SHP77 treated with DMSO at 0.1 percent for 48 hours (cell line): Measurements from ENCODE around the gene CFAP119.

ENCODE experiments used
- DNase-seq: peaks from one replicate; lab custom pipeline; 2025; lab: John Stamatoyannopoulos, UW

Gene CFAP119

DNA sequence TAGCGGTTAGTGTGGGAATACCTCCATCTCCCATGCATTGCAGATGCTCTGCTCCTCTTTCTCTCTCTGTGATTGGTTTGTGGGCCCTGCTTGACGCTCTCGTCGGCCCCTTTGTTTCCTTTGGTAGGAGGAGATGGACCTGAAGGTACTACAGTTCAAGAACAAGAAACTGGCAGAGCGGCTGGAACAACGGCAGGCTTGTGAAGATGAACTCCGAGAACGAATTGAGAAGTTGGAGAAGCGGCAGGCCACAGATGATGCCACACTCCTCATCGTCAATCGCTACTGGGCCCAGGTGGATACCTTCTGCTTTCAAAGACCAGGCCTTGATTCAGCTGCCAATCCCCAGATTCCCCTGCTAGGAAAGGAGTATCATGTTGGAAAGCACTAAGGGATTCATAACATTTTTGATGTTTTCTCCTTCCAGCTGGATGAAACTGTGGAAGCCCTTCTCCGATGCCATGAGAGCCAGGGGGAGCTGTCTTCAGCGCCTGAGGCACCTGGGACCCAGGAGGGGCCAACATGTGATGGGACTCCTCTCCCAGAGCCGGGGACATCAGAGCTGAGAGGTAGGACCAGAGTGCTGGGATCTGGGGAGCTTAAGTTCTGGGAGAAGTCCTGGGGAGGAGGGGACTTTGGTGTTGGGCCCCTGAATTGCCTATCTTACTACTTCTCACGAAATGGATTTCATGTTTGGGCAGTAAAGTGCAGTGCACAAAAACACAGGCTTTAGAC lies 1.3 kb upstream of the CFAP119 start:
- no peak for DNase-seq

DNA sequence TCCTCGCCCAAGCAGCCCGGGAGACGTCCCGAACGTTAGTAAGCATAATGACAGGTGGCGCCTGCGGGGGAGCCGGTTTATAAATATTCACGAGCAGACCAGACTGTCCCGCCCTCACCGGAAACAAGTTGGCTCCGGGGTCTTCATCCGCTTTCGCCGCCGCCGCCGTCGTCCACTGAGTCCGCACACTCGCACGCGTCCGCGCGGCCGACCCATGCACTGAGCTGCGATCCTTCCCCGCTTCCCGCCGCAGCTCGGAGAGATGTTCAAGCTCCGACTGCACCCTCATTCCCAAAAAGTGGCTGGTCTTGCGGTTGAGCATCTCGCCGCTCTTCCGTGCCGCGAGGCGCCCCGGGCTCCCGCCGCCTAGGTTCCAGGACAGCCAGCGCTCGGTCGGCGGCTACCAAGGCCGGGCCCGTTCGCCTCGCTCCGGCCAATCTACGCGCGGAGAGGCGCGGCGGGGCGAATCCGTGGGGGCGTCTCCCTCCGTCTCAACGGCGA lies 385 bp downstream of the CFAP119 start:
- DNase-seq: peak; percentile 34

DNA sequence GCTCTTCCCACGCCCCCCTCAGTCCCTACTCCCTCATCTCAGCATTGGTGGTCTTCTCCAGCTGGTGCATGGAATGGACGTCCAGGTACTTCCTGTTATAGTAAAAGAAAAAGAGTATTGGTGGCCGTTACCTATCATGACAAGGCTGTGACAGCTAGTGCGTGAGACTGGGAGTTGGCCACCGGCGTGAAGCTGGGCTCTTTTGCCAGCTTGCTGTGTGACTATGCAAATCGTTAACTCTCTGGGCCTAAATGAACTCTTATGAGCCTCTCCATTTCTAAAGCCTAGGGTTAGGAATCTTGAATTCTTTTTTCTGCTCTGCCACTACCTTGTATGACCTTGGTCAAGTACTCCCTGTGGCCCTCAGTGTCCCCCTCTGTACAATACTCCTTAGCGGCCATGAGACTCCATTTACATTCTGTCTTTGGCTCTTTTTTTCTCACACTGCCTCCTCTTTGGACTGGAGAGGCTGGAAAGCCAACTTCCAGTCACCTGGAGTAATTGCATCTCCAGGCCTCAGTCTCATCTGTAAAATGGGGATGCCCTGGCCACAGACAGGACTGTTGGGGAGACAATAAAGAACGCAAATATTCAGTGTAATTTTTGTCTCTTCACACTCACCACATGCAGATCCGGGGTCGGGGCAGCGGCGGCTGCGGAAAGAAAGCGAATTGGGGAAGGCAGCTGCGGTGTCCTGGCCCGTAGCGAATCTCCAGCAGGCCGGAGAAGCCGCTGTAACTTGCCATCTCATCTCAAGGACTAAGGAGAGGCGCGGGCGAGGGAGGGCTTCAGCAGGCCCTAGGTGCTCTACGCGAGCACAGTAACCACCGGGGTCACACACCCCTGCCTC lies 1.1 kb downstream of the CFAP119 start:
- no peak for DNase-seq

DNA sequence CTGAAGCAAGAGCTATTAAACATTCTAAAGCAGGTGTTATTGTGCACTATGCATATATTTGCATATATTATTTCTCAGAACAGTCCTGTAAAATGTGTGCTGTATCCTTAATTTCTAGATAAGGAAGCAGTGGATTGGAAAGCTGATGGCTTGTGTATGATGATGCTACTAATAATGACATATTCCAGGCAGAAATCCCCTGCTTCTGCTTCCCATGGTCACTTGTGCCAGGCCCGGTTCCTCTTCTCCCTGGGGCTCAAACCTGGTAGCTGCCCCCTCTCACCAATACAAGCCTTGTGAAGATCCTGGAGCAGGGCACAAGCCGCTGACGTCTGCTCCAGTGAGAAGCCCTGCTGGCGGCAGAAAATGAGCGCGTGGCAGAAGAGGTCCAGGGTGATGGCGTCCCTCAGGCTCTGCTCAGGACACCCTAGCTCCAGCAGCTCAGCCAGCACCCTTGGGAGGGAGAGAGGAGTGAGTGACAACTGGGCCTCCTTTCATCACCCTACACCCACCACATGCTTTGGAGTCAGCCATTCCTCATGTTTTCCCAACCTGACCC lies 1.8 kb downstream of the CFAP119 start:
- no peak for DNase-seq

DNA sequence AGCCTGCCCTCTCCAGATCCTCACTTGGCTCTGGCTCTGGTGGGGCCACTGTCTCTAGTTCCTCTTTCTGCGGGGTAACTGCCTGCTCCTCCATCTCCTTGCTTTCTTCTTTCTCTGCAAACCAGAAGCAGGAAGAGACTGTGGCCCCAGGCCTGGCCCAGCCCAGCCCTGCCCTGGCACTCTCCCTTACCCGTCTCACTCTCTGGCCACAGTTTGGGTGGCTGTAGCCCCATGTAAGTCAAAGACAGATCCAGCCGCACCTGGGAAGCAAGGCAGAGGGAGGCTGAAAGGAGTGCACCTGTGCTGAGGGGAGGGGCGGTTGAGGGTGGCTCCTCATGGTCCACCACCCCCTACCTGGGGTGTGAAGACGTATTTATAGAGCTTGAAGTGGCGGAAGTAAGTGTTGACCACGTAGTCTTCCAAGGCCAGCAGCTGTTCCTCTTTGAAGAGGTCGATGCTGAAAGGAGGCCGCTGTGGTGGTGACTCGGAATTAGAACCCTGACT lies 2.8 kb downstream of the CFAP119 start:
- DNase-seq: no peak

DNA sequence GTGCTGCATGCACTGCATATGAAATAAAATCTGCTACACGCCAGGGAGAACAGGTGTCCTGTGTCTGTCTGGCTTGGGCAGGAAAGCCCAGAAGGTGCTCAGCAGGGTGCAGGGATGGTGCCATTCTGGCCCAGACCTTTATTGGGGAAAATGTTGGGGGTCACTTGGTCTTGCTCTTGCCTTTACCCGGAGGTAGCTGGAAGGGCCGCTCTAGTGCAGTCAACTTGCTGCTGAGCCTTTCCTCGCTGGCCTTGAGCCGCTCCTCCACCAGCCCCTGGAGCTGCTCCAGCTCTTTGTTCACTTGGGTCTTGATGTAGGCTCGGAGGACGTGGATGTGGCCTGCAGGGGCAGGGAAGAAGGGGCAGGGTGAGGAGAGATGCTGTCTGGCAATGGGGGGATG lies 4.5 kb downstream of the CFAP119 start:
- no peak for DNase-seq

DNA sequence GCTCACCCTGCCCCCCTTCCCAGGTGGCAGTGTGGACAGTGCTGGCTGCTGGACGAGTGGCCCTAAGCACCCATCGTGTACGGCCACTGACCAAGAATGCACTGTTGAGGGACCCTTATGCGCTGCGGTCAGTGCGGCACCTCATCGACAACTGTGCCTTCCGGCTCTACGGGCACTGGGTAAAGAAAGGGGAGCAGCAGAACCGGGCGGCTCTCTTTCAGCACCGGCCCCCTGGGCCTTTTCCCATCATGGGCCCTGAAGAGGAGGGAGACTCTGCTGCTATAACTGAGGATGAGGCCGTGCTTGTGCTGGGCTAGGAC lies 5.1 kb downstream of the CFAP119 start:
- no peak for DNase-seq

DNA sequence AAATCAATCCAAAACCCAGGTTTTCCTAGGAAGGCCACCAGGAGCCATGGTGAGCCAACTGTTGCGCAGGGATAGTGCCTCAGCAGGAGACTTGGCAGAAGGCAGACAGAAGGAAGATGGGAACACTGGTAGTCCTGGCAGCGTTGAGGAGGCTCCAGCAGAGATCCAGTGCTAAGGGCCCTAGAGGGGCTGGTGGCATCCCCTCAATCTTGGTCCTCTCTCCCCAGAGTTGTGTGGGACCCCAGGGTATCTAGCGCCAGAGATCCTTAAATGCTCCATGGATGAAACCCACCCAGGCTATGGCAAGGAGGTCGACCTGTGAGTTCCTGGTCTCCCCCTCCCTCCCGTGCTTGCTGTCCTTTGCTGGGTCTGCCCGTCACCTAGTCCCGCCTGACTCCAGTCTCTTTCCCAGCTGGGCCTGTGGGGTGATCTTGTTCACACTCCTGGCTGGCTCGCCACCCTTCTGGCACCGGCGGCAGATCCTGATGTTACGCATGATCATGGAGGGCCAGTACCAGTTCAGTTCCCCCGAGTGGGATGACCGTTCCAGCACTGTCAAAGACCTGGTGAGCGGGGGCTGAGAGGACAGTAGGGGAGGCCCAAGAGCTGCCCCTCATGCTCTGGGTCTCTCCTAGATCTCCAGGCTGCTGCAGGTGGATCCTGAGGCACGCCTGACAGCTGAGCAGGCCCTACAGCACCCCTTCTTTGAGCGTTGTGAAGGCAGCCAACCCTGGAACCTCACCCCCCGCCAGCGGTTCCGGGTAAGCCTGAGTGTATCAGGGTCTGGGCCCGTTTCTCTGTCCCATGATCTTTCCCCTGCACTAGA lies 5.7 kb downstream of the CFAP119 start:
- no peak for DNase-seq

DNA sequence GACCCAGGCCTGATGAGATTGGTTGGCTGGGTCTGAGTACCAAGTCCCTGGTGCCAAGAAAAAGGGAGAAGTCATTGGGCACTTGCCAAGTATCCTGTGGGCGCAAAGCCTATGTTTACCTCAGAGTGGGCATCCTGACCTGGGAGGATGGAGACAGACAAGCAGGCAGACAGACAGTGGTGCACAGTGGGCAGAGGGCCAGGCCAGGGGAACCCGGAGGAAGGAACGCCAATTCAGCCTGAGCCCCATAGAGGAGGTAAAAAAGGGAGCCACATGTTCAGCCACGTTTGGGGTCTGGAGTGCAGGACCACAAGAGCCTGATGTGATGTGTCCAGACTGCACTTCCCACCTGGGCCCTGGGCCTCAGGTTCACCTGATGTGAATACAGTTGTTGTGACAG lies 8.3 kb downstream of the CFAP119 start:
- DNase-seq: no peak

DNA sequence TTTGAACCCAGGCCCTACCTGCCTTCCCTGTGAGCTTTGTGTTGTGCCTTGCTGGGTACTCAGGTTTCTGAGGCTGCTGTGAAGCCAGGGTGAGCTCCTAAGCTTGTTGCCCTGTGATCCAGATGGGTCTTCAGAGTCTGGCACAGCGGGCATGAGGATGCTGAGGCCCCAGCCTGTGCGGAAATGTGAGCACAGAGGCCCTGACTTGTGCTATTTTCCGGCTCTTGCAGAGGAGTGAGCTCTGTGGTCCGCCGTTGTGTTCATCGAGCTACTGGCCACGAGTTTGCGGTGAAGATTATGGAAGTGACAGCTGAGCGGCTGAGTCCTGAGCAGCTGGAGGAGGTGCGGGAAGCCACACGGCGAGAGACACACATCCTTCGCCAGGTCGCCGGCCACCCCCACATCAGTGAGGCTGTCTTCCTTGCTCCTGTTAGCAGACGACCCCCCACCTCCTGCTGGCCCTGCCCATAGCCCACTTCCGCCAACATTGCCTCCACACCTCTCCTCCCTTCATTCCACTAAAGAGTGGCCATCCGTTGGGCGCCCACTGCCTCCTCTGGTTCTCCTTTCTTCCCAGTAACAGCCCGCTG lies 10.9 kb downstream of the CFAP119 start:
- DNase-seq: no peak

DNA sequence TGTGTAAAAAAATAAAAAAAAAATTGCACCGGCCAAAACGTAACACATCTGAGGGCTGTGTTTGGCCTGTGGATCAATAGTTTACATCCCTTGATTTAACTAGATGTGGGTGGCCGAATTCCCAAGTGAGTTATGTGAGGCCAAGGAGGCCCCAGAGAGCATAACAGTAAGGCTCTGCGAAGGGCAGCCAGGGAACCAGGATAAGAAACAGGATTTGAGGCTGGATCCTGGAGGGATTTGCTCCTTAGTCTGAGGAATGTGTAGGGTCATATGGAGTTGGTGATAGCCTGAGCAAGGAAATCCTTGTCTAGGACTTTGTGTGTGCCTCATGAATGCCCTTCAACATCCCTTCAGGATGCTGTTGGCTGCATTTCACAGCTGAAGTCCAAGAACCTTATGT lies 11.7 kb downstream of the CFAP119 start:
- DNase-seq: no peak

DNA sequence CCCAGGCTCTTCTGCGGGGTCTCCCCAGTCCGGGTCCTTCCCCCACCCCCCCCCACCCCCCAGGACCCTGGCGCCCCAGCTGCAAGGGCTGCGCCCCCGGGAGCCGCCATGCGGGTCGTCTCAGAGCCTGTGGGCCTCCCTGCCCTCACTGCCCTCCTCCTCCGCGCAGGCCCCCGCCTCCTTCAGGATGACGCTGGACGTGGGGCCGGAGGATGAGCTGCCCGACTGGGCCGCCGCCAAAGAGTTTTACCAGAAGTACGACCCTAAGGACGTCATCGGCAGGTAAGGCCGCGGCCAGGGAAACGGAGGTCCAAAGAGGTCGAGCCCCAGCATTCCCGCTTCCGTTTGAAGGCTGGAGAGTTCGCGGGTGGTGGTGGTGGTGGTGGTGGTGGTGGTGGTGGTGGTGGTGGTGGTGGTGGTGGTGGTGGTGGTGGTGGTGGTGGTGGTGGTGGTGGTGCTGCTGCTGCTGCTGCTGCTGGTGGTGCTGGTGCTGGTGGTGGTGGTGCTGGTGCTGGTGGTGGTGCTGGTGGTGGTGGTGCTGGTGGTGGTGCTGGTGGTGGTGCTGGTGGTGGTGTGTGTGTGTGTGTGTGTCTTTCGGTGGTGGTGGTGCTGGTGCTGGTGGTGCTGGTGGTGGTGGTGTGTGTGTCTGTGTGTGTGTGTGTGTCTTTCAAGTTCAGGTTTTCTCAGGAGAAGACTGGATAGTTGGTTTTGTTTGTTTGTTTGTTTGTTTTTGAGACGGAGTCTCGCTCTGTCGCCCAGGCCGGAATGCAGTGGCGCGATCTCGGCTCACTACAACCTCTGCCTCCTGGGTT lies 13.0 kb downstream of the CFAP119 start:
- no peak for DNase-seq

DNA sequence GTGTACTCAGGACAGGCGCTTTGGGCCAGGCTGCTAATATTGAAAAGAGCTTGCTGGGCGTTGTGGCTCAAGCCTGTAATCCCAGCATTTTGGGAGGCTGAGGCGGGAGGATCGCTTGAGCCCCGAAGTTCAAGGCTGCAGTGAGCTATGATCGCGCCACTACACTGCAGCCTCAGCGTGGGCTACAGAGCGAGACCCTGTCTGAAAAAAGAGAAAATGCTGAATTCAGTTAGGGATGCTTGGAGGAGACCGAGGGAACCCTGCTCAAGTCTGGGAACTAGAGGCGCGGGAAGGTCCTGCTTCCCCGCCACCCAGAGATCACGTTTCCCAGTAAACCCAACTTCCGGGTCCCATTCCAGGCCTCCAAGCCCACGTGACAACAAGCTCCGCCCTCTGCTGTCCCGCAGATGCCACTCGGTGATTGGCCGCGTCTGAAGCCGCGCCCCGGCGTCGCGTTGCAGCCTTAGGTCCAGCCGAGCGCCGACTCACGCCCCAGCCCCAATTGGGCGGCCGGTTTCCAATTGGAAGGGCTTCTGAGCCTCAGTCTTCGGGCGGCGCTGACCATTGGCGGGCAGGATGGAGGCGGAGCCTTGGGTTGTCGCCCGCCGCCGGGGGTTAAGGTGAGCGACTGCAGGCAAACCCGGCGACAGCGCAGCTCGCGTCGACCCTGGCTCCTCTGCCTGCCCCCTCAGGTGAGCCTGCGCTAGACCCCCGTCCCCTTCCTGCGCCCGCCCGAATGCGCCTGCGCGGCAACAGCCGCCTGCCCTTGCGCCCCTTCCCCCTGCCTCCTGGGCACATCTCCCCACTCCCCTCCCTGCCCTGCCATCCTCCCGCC lies 13.8 kb downstream of the CFAP119 start, which contains the start of gene PHKG2:
TSS of gene PHKG2 (plus strand) at position 627 of the 835 bp plus-strand sequence. CDS start 396 bp downstream, outside the sequence.
- DNase-seq: peak; percentile 99

DNA sequence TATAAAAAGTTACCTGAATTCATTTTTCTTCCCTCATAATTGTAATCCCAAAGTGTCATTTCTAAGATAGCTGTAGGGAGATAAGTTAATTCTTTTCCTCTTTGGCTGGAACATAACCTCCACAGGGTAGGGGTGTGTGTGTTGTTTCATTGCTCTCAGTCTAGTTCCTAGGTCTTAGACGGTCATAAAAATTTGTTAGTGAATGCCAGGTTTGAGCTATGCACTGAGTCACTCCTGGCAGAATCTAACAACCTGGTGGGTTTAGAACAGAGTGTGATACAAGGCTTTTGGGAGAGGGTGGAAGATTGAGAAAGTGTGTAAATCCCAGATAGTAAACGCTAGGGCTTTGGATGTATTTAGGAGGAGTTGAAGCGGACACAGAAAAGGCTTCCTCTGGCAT lies 14.5 kb downstream of the CFAP119 start:
- no peak for DNase-seq

DNA sequence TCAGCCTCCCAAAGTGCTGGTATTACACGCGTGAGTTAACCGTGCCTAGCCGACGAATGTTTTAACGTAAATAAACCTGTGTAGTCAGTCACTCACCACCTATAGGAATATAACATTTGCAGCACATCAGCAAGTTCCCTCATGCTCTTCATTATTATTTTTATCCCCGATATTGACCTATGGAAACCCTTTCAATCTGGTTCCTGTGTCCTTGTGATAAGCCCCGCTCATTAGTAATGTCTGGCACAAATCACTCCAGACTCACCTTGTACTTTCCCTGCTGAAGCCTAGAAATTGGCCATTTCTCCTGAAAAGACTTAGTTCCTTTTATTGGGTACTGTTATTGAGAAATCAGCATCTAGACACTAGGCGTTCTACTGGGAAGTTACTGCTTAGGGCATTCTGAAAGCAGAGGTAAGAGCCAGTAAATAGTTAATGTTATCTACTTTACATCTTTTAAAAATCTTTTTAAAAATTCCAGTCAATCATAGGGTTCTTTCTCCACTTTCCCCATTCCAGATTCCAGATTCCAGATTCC lies 15.2 kb downstream of the CFAP119 start:
- DNase-seq: no peak

DNA sequence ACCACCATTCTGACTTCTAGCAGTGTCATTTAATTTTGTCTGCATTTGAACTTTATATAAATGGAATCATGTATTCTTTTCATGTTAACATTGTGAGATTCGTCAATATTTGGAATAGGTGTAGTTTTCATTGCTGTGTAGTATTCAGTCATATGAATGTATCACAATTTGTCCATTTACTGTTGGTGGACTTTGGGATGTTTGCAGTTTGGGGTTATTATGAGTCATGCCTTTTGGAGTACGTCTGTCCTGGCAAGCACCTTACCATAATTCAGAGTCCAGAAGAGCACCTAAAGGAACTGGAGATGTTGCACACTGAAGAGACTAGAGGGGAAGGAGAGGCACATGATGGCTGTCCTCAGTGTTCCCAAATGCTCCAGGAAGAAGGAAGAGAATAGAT lies 16.8 kb downstream of the CFAP119 start:
- no peak for DNase-seq

DNA sequence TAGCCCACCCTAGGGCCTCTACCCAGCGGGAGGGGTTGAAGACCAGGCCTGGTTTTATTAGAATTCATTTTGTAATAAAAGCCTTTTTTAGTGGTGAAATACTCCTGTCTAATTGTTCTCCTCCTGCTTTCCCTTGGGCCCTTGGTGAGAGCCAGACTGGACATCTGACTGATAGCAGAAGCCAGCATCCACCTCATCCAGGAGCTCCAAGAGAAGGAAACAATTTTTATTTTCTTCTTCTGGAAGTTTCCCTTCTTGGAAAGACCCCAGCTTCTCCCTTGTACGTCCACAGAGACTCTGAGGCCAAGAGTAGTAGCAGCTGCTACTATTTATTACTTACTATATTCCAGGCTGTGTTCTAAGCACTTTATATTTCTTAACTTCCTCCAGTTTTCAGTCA lies 17.7 kb downstream of the CFAP119 start:
- DNase-seq: no peak

DNA sequence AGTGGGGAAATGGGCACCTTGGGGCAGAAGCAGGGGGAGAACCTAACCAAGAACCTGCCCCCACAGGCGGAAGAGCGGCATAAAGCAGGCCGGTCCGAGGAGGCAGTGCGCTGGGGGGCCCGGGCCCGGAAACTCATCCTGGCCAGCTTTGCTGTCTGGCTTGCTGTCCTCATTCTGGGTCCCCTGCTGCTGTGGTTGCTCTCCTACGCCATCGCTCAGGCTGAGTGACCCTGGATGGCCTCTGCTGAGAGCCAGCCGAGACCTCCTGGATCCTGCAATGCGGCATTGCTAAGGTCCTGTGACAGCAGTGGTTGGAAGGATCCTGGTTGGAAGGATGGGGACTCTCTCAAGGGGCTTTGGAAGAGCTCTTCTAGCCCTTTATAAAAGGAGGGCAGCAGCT lies 18.1 kb downstream of the CFAP119 start:
- no peak for DNase-seq

DNA sequence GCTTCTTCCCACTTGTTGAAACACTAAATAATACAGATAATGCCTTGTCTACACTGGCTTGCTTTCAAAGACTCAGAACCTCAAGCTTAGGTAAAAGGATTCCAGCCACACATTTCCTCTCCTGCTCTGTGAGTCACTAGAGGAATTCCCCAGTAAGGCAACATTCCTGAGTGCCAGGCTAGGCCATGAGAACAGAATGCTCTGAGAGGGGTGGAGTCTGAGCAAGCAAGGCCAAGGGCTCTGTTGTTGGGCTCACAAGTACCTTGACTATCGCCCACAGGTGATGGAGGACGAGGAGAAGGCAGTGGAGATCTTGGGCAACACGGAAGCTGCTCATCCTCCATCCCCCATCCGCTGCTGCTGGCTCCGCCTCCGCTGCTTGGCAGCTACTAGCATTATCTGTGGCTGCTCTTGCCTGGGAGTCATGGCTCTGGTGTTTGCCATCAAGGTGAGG lies 20.4 kb downstream of the CFAP119 start:
- DNase-seq: no peak
